Heart left ventricle (tissue), 16 donors: ENCODE measurements around the gene TXNDC5. TPM values are rescaled to one million over a fixed set of nuclear protein-coding genes. Genes with fewer than 3 reads are reported as not detected.

Experiments
- ATAC-seq, 4 donors: fragments of 200-7000 bp; cut with Tn5 transposase; one replicate each; pipeline ENCODE4 v1.9.1; 2020 to 2022; ENCODE audit warnings: moderate library complexity in 4 of 4, mild to moderate bottlenecking in 3 of 4, moderate number of reproducible peaks in 1 of 4
- DNase-seq, 5 donors: peaks; one replicate each; pipeline ENCODE4 v3.0.0-alpha.2; 2020
- H3K27ac ChIP-seq, 12 donors: fragments of 200-600 bp; sonication (generic) in 4 of 12; one replicate each; pipeline versions ENCODE4 v1.5.0 to v1.8.0; 2016 to 2022; ENCODE audit warnings: mild to moderate bottlenecking in 2 of 12
- H3K27me3 ChIP-seq, 9 donors: fragments of 200-600 bp; sonication (generic) in 2 of 9; one replicate each; pipeline versions ENCODE4 v1.5.1 to v1.8.0; 2016 to 2022; ENCODE audit warnings: mild to moderate bottlenecking in 3 of 9
- H3K36me3 ChIP-seq, 9 donors: fragments of 200-600 bp; sonication (generic) in 2 of 9; one replicate each; pipeline versions ENCODE4 v1.5.0 to v1.8.0; 2018 to 2022; ENCODE audit warnings: mild to moderate bottlenecking in 2 of 9
- H3K4me1 ChIP-seq, 12 donors: fragments of 200-600 bp; sonication (generic) in 4 of 12; one replicate each; pipeline versions ENCODE4 v1.5.0 to v1.8.0; 2016 to 2022; ENCODE audit warnings: mild to moderate bottlenecking in 3 of 12
- H3K4me3 ChIP-seq, 12 donors: fragments of 200-600 bp; sonication (generic) in 4 of 12; one replicate each; pipeline versions ENCODE4 v1.5.0 to v1.8.0; 2017 to 2022; ENCODE audit warnings: mild to moderate bottlenecking in 9 of 12, moderate library complexity in 4 of 12
- H3K9me3 ChIP-seq, 12 donors: fragments of 200-600 bp; sonication (generic) in 4 of 12; one replicate each; pipeline versions ENCODE4 v1.5.0 to v1.8.0; 2016 to 2022; ENCODE audit warnings: mild to moderate bottlenecking in 1 of 12
- CTCF ChIP-seq, 12 donors: fragments of 200-600 bp; sonication (generic) in 4 of 12; IDR thresholded peaks; one replicate each; pipeline versions ENCODE4 v1.5.0 to v1.8.0; 2018 to 2022; ENCODE audit warnings: antibody characterized with exemption in 12 of 12, mild to moderate bottlenecking in 5 of 12
- POLR2A ChIP-seq, 2 donors: fragments of 450-650 bp; IDR thresholded peaks; one replicate each; pipeline ENCODE4 v1.6.1; 2017; ENCODE audit warnings: antibody characterized with exemption in 2 of 2, mild to moderate bottlenecking in 2 of 2, moderate library complexity in 2 of 2
- WGBS, 4 donors: extraction: QIAGEN DNeasy Blood & Tissue Kit in 2 of 4; methylation state at CpG; one replicate each; pipeline versions ENCODE4 v1.1.5 to v1.1.7; 2013 to 2018; 5-methylcytosine and 5-hydroxymethylcytosine counted together
- intact Hi-C, 10 donors: fragments of 100-400 bp; cut with DNase I; formaldehyde crosslinking; loops; one replicate each; pipeline versions ENCODE4 v1.11.1 to v1.14.2; 2022
- polyA plus RNA-seq, 2 donors: library from polyadenylated mRNA; stranded (reverse); fragments of 200-250 nt; gene quantifications; one replicate each; pipeline ENCODE4 v1.2.3, GENCODE V29; 2013
- total RNA-seq, 9 donors: library from RNA; depleted of rRNA in 2 of 9; stranded (reverse); fragments of >200 nt in 2 of 9; fragmentation: NEBNext Ultra II Directional in 3 of 9; extraction: Animal tissue kit (Norgen Biotek cat#: 25700) in 3 of 9; gene quantifications; one replicate each; pipeline versions ENCODE4 v1.1.0 to v1.2.4, GENCODE V29; 2016 to 2023
- donor health status: ischemic (EF 13 %, LVEDD 7.1; RV severe dilation, severe dysfunction).
- donor health status: healthy with polysubstance abuse.
- donor health status: DM: no; HTN: yes; CAD: no.
- donor health status: DM: no; HTN: no; CAD: no.
- donor health status: ischemic (EF 25% LVEDD 6.9; RV normal size, moderate dysfunction).
- donor health status: ischemic (EF 25% LVEDD 5.7; RV mildly dilated, moderate dysfunction).
- donor health status: healthy.
- donor health status: DM: yes; HTN: yes; CAD: no.
- donor health status: ischemic (EF 35%, LVEDD 5.7; RV mildly dilated, moderate dysfunction).
- donor health status: nonischemic (EF 11% LVEDD 7.7; RV severe dilation, severe dysfunction).
- donor health status: DM: yes; HTN: yes; CAD: no.
- donor health status: PGD.
- donor health status: ischemic (EF 29% LVEDD 5.4; RV normal size, mild dysfunction).
- donor health status: nonischemic (EF 23%, LVEDD 6.1; RV moderate dilation, normal function).

The TXNDC5 gene
- total and polyA plus RNA-seq, 11 donors, result 20.3 to 112 (median 43.6) TPM

GRCh38 chr6:7921046-7921445, 10.5 kb upstream of the TXNDC5 start:
- Histone ChIP-seq H3K4me3 (no peak overlapping the region), H3K4me1 (peaks cover 0 to 5% (median 0%) of the 10 kb centered on the region in 12 donors), H3K9me3 (peaks cover 0 to 15% (median 2%) of the 10 kb centered on the region in 12 donors), H3K36me3 (no peaks in the 10 kb centered on the region), H3K27me3 (no peaks in the 10 kb centered on the region), H3K27ac (no peak overlapping the region)
- intact Hi-C loops, result no loop called here
- WGBS, 4 donors, result 68 to 72% (median 71%) methylated on average over 4 of the region's 4 CpGs
- no peak for ATAC-seq
- no peak for DNase-seq
- TF ChIP-seq POLR2A (IDR thresholded peaks at IDR 0.05) (no peak), CTCF (IDR thresholded peaks at IDR 0.05) (no peak)

- H3K36me3 ChIP-seq, result no peaks in the 10 kb centered on the region
- intact Hi-C loops, result no loop called here
- 83 to 88% (median 84%) methylated on average over 2 of the region's 2 CpGs for WGBS, 4 donors
- no peak for ATAC-seq
- peaks cover 0 to 10% (median 2%) of the 10 kb centered on the region in 12 donors for H3K4me1 ChIP-seq
- H3K27ac ChIP-seq, result no peak overlapping the region
- no peak overlapping the region for H3K4me3 ChIP-seq
- peaks cover 0 to 9% (median 0%) of the 10 kb centered on the region in 12 donors for H3K9me3 ChIP-seq
- TF ChIP-seq POLR2A (IDR thresholded peaks at IDR 0.05), result no peak
- TF ChIP-seq CTCF (IDR thresholded peaks at IDR 0.05), result no peak
- no peaks in the 10 kb centered on the region for H3K27me3 ChIP-seq
- DNase-seq, result no peak
Observed at GRCh38 chr6:7920425-7920824, 9.8 kb upstream of the TXNDC5 start.

- 54 to 58% (median 57%) methylated on average over 8 of the region's 8 CpGs for WGBS, 4 donors
- intact Hi-C loops, result loop anchor here in 4 of 10 donors (5.0 to 10.0 kb wide), 3 partner anchors 47 to 195 kb away; partner anchors contain the start of gene BMP6 (in 2 of the 4)
- Histone ChIP-seq H3K27me3 (no peaks in the 10 kb centered on the region), H3K27ac (no peak overlapping the region), H3K4me1 (peaks cover 0 to 13% (median 2%) of the 10 kb centered on the region in 12 donors), H3K36me3 (no peaks in the 10 kb centered on the region), H3K4me3 (no peak overlapping the region), H3K9me3 (peaks cover 0 to 7% (median 0%) of the 10 kb centered on the region in 12 donors)
- TF ChIP-seq POLR2A (IDR thresholded peaks at IDR 0.05), result no peak
- TF ChIP-seq CTCF (IDR thresholded peaks at IDR 0.05), result no peak
- ATAC-seq, result no peak
- DNase-seq, result no peak
Observed at GRCh38 chr6:7919871-7920270, 9.3 kb upstream of the TXNDC5 start.

- intact Hi-C loops, result loop anchor here in 4 of 10 donors (5.0 to 10.0 kb wide), 3 partner anchors 49 to 194 kb away; partner anchors contain the start of gene BMP6 (in 2 of the 4)
- DNase-seq, result no peak
- H3K27ac ChIP-seq, result no peak overlapping the region
- peaks cover 0 to 13% (median 2%) of the 10 kb centered on the region in 12 donors for H3K4me1 ChIP-seq
- H3K4me3 ChIP-seq, result no peak overlapping the region
- TF ChIP-seq CTCF (IDR thresholded peaks at IDR 0.05) (no peak), POLR2A (IDR thresholded peaks at IDR 0.05) (no peak)
- no peak for ATAC-seq
- no peaks in the 10 kb centered on the region for H3K36me3 ChIP-seq
- WGBS, 4 donors, result 90 to 95% (median 93%) methylated on average over 4 of the region's 4 CpGs
- H3K9me3 ChIP-seq, result no peaks in the 10 kb centered on the region
- H3K27me3 ChIP-seq, result no peaks in the 10 kb centered on the region
Observed at GRCh38 chr6:7918403-7918802, 7.8 kb upstream of the TXNDC5 start.
